Ishikawa (cell line): Measurements from ENCODE around the gene ADAM11.

Experiments
- CEBPB ChIP-seq: IDR thresholded peaks from 2 replicates; pipeline ENCODE4 v1.6.1; 2012
- EGR1 ChIP-seq: IDR thresholded peaks from 2 replicates; pipeline ENCODE4 v1.6.1; 2012
- EP300 ChIP-seq: IDR thresholded peaks from 2 replicates; pipeline ENCODE4 v1.6.1; 2012; ENCODE audit warnings: borderline replicate concordance
- FOXM1 ChIP-seq: IDR thresholded peaks from 2 replicates; pipeline ENCODE4 v1.6.1; 2012; ENCODE audit warnings: low read depth, borderline replicate concordance
- NFIC ChIP-seq: IDR thresholded peaks from 2 replicates; pipeline ENCODE4 v1.6.1; 2012
- RAD21 ChIP-seq: IDR thresholded peaks from 2 replicates; pipeline ENCODE4 v1.6.1; 2012; ENCODE audit warnings: low read depth
- TAF1 ChIP-seq: IDR thresholded peaks from 2 replicates; pipeline ENCODE4 v1.6.1; 2012; ENCODE audit warnings: low read depth, mild to moderate bottlenecking
- YY1 ChIP-seq: IDR thresholded peaks from 2 replicates; pipeline ENCODE4 v1.6.1; 2012; ENCODE audit warnings: low read depth
- TF ChIP-seq, protein P1 (sequence below): IDR thresholded peaks from 2 replicates; pipeline ENCODE4 v1.6.1; 2012
- TF ChIP-seq, protein P2 (sequence below): IDR thresholded peaks from 2 replicates; pipeline ENCODE4 v1.6.1; 2012; ENCODE audit warnings: low read depth, mild to moderate bottlenecking

DNA sequence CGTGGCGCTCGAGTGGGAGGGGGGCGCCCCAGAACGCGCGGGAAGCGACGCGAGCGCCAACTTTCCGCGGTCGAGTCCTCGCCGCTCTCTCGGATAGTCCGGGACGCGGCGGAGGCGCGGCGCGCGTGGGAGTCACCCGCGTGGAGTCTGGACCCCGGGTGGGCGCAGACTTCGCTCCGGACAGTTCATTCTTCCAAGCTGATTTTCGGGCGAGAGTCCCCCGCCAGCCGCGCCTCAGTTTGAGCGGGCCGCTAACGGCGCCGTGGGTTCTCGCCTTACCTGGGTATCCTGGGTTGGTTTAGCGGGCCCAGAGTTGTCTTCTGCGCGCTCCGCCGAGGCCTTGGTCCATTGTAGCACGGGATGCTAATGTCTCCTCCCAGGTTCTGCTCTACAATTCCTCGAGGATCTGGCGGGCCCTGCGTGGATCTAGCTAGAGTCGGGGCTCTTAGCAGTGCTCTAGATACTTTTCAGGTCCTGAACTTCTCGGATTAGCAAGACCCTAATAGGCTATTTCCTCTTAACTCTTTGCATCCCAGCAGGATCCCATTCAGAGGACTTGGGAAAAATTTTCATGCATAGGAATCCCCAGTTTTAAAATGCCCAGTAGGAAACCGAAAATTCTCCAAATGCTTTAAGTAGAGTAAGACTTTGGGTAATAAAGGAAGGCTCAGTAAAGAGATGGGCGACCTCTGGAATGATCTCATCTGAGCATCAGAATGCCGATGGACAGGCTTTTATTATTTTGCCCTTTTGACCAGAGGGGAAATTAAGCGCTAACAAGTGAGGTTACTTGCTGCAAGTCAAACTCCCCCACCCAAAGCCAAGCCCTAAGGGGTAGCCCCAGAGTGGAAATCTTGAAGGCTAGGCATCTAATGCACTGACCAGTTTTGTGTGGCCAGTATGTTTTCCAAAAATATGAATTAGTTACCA is 71.8 kb downstream of the ADAM11 start:
- TF ChIP-seq EP300 (no peak), CEBPB (no peak), NFIC (no peak), YY1 (no peak), TAF1 (no peak), RAD21 (no peak), FOXM1 (no peak), EGR1 (0 out of 2 replicates have a peak, but pooled peaks have one; percentile 32)
- TF ChIP-seq, protein P1, sequence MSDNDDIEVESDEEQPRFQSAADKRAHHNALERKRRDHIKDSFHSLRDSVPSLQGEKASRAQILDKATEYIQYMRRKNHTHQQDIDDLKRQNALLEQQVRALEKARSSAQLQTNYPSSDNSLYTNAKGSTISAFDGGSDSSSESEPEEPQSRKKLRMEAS, result peak; percentile 28; the same call in 1 of the 2 replicates
- TF ChIP-seq, protein P2, sequence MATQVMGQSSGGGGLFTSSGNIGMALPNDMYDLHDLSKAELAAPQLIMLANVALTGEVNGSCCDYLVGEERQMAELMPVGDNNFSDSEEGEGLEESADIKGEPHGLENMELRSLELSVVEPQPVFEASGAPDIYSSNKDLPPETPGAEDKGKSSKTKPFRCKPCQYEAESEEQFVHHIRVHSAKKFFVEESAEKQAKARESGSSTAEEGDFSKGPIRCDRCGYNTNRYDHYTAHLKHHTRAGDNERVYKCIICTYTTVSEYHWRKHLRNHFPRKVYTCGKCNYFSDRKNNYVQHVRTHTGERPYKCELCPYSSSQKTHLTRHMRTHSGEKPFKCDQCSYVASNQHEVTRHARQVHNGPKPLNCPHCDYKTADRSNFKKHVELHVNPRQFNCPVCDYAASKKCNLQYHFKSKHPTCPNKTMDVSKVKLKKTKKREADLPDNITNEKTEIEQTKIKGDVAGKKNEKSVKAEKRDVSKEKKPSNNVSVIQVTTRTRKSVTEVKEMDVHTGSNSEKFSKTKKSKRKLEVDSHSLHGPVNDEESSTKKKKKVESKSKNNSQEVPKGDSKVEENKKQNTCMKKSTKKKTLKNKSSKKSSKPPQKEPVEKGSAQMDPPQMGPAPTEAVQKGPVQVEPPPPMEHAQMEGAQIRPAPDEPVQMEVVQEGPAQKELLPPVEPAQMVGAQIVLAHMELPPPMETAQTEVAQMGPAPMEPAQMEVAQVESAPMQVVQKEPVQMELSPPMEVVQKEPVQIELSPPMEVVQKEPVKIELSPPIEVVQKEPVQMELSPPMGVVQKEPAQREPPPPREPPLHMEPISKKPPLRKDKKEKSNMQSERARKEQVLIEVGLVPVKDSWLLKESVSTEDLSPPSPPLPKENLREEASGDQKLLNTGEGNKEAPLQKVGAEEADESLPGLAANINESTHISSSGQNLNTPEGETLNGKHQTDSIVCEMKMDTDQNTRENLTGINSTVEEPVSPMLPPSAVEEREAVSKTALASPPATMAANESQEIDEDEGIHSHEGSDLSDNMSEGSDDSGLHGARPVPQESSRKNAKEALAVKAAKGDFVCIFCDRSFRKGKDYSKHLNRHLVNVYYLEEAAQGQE, result no peak
